ENCODE data around the gene ZNF385C. TPM values are rescaled to one million over a fixed set of nuclear protein-coding genes. Genes with fewer than 3 reads are reported as not detected.
"Not testable (repeated sequence)": the region's sequence is repeated elsewhere in the genome, so short reads cannot be mapped to it uniquely, and the experiment has no call there.

Gene ZNF385C
- total and polyA plus RNA-seq, 7 experiments from 2014 or later, result 0.15 to 0.45 (median 0.23) TPM; not detected in 3

GRCh38 chr17:42025191-42025579, 73.1 kb downstream of the ZNF385C start:
- ATAC-seq (no peak), DNase-seq (no peak)
- Mint-ChIP-seq H3K4me3 (no peak overlapping the region), H3K36me3 (peaks cover 0 to 9% (median 7%) of the 10 kb centered on the region in 5 donors), H3K9me3 (no peaks in the 10 kb centered on the region), H3K27ac (peak overlapping the region in 3 of 9 donors; percentile 18 to 75 (median 37)), H3K27me3 (peaks cover 0 to 8% (median 0%) of the 10 kb centered on the region in 5 donors), H3K4me1 (peaks cover 6 to 26% (median 24%) of the 10 kb centered on the region in 7 donors)
- H3K4me1 ChIP-seq (ENCODE audit: control insufficient read depth in 2 of 2, insufficient read depth in 2 of 2, low read length in 2 of 2), result peaks cover 9 to 11% of the 10 kb centered on the region in 2 donors
- H3K27ac ChIP-seq (ENCODE audit: low read depth, low read length), result no peak overlapping the region
- no peak overlapping the region for H3K4me3 ChIP-seq (ENCODE audit: low read length)
- H3K27me3 ChIP-seq (ENCODE audit: control insufficient read depth in 2 of 2, insufficient read depth in 2 of 2, low read length in 2 of 2), result no peaks in the 10 kb centered on the region
- intact Hi-C loops (cut with micrococcal nuclease), result loop anchor here (1.0 kb wide), 4 partner anchors 25 to 91 kb away; partner anchors contain the start of gene C17orf113 (in 1 of the 2)
- ChIA-PET CTCF (interaction anchor here (0.7 to 4.1 kb wide), 16 partner anchors 8 to 98 kb away, joined by 3 to 22 read pairs (median 6); partner anchors contain the start of genes CNP, DHX58, DNAJC7 and HSPB9), POLR2A (interaction anchor here (1.6 to 2.3 kb wide), 2 partner anchors 23 to 88 kb away, joined by 3 to 8 read pairs; partner anchors contain the start of gene DHX58)
- H3K9me3 ChIP-seq (ENCODE audit: control insufficient read depth in 2 of 3, low read length in 3 of 3), result no peaks in the 10 kb centered on the region
- peaks cover 0 to 23% (median 0%) of the 10 kb centered on the region in 3 experiments for H3K36me3 ChIP-seq (ENCODE audit: control insufficient read depth in 2 of 3, insufficient read depth in 3 of 3, low read length in 3 of 3)

GRCh38 chr17:42023524-42024349, 74.5 kb downstream of the ZNF385C start:
- H3K4me1 ChIP-seq (ENCODE audit: control insufficient read depth in 2 of 2, insufficient read depth in 2 of 2, low read length in 2 of 2), result peaks cover 9 to 15% of the 10 kb centered on the region in 2 donors

GRCh38 chr17:42020845-42021244, 77.4 kb downstream of the ZNF385C start:
- intact Hi-C loops (cut with micrococcal nuclease), result loop anchor here (1.0 to 2.0 kb wide), 3 partner anchors 100 to 160 kb away; partner anchors contain the start of genes KAT2A (in 1 of the 2) and KCNH4 (in 1 of the 2)
- ATAC-seq; H3K9me3 Mint-ChIP-seq; H3K9me3 ChIP-seq (ENCODE audit: control insufficient read depth in 2 of 3, low read length in 3 of 3); H3K27me3 Mint-ChIP-seq; H3K27me3 ChIP-seq (ENCODE audit: control insufficient read depth in 2 of 2, insufficient read depth in 2 of 2, low read length in 2 of 2); DNase-seq: not testable (repeated sequence)
- H3K4me1 Mint-ChIP-seq, result peaks cover 37 to 63% (median 51%) of the 10 kb centered on the region in 7 donors
- H3K4me3 ChIP-seq (ENCODE audit: low read length), result peak overlapping the region; percentile 85
- H3K4me3 Mint-ChIP-seq, result peak overlapping the region; percentile 91 to 100 (median 98)
- ChIA-PET POLR2A (interaction anchor here (0.6 to 7.6 kb wide), 11 partner anchors 8 to 1340 kb away, joined by 3 to 71 read pairs (median 4); partner anchors contain the start of genes CNP, DHX58 and KAT2A), CTCF (interaction anchor here (0.6 to 1.9 kb wide), 7 partner anchors 10 to 574 kb away, joined by 3 to 7 read pairs (median 4); no protein-coding TSS in a partner anchor)
- H3K36me3 Mint-ChIP-seq, result peaks cover 4 to 13% (median 7%) of the 10 kb centered on the region in 5 donors
- H3K36me3 ChIP-seq (ENCODE audit: control insufficient read depth in 2 of 3, insufficient read depth in 3 of 3, low read length in 3 of 3), result peaks cover 0 to 36% (median 0%) of the 10 kb centered on the region in 3 experiments
- H3K27ac ChIP-seq (ENCODE audit: low read depth, low read length), result peak overlapping the region; percentile 84
- peaks cover 23 to 30% of the 10 kb centered on the region in 2 donors for H3K4me1 ChIP-seq (ENCODE audit: control insufficient read depth in 2 of 2, insufficient read depth in 2 of 2, low read length in 2 of 2)
- H3K27ac Mint-ChIP-seq, result peak overlapping the region; percentile 23 to 90 (median 60)

More at GRCh38 chr17:42023524-42024349, 74.5 kb downstream of the ZNF385C start:
- peaks cover 0 to 26% (median 0%) of the 10 kb centered on the region in 3 experiments for H3K36me3 ChIP-seq (ENCODE audit: control insufficient read depth in 2 of 3, insufficient read depth in 3 of 3, low read length in 3 of 3)
- Mint-ChIP-seq H3K9me3 (no peaks in the 10 kb centered on the region), H3K36me3 (peaks cover 0 to 12% (median 7%) of the 10 kb centered on the region in 5 donors), H3K4me3 (no peak overlapping the region), H3K27ac (peak overlapping the region in 3 of 9 donors; percentile 16 to 38 (median 34)), H3K27me3 (peaks cover 0 to 7% (median 0%) of the 10 kb centered on the region in 5 donors), H3K4me1 (peaks cover 17 to 38% (median 32%) of the 10 kb centered on the region in 7 donors)
- intact Hi-C loops (cut with micrococcal nuclease), result no loop called here
- no peaks in the 10 kb centered on the region for H3K27me3 ChIP-seq (ENCODE audit: control insufficient read depth in 2 of 2, insufficient read depth in 2 of 2, low read length in 2 of 2)
- DNase-seq (no peak), ATAC-seq (no peak)
- ChIA-PET POLR2A (interaction anchor here (0.7 to 1.6 kb wide), 4 partner anchors 17 to 91 kb away, joined by 3 to 9 read pairs (median 5); partner anchors contain the start of gene DHX58), CTCF (interaction anchor here (0.7 to 4.1 kb wide), 13 partner anchors 10 to 172 kb away, joined by 3 to 22 read pairs (median 4); partner anchors contain the start of genes DHX58 and KAT2A)
- H3K9me3 ChIP-seq (ENCODE audit: control insufficient read depth in 2 of 3, low read length in 3 of 3), result no peaks in the 10 kb centered on the region
- no peak overlapping the region for H3K4me3 ChIP-seq (ENCODE audit: low read length)
- no peak overlapping the region for H3K27ac ChIP-seq (ENCODE audit: low read depth, low read length)

- no peaks in the 10 kb centered on the region for H3K27me3 ChIP-seq (ENCODE audit: control insufficient read depth in 2 of 2, insufficient read depth in 2 of 2, low read length in 2 of 2)
- Mint-ChIP-seq H3K4me1 (peaks cover 44 to 69% (median 56%) of the 10 kb centered on the region in 7 donors), H3K36me3 (peaks cover 1 to 12% (median 4%) of the 10 kb centered on the region in 5 donors), H3K27ac (peak within 1 kb of the TSS; percentile 77 to 99 (median 90)), H3K4me3 (peak within 1 kb of the TSS; percentile 91 to 100 (median 99)), H3K9me3 (peaks cover 0 to 2% (median 0%) of the 10 kb centered on the region in 11 donors), H3K27me3 (no peaks in the 10 kb centered on the region)
- CTCF ChIA-PET, result interaction anchor here (0.5 to 1.9 kb wide), 13 partner anchors 11 to 575 kb away, joined by 3 to 7 read pairs (median 3); partner anchors contain the start of genes ACLY and CNP
- H3K4me3 ChIP-seq (ENCODE audit: low read length), result peak within 1 kb of the TSS; percentile 85
- H3K9me3 ChIP-seq (ENCODE audit: control insufficient read depth in 2 of 3, low read length in 3 of 3), result no peaks in the 10 kb centered on the region
- peak within 1 kb of the TSS; percentile 84 for H3K27ac ChIP-seq (ENCODE audit: low read depth, low read length)
- DNase-seq (peak; percentile 83 to 97 (median 89)), ATAC-seq (peak; percentile 88)
- peaks cover 0 to 36% (median 0%) of the 10 kb centered on the region in 3 experiments for H3K36me3 ChIP-seq (ENCODE audit: control insufficient read depth in 2 of 3, insufficient read depth in 3 of 3, low read length in 3 of 3)
- intact Hi-C loops (cut with micrococcal nuclease), result loop anchor here (1.0 to 10.0 kb wide), 9 partner anchors 102 to 1368 kb away; partner anchors contain the start of genes KCNH4 (in 2 of the 2), BECN1 (in 1 of the 2), KAT2A (in 1 of the 2) and KLHL11 (in 1 of the 2)
- H3K4me1 ChIP-seq (ENCODE audit: control insufficient read depth in 2 of 2, insufficient read depth in 2 of 2, low read length in 2 of 2), result peaks cover 32 to 37% of the 10 kb centered on the region in 2 donors
- POLR2A ChIA-PET, result interaction anchor here (0.7 to 7.6 kb wide), 14 partner anchors 9 to 1341 kb away, joined by 3 to 71 read pairs (median 4); partner anchors contain the start of genes CNP, DHX58, EIF1 and KAT2A
Measured at GRCh38 chr17:42019509-42020404, 78.5 kb downstream of the ZNF385C start, which contains the start of gene NKIRAS2. Gene NKIRAS2 (plus strand): TSS chr17:42020090. CDS start chr17:42021578, 1,488 bp downstream.

GRCh38 chr17:42018988-42019387, 79.3 kb downstream of the ZNF385C start:
- no peaks in the 10 kb centered on the region for H3K9me3 ChIP-seq (ENCODE audit: control insufficient read depth in 2 of 3, low read length in 3 of 3)
- intact Hi-C loops (cut with micrococcal nuclease), result loop anchor here (5.0 to 10.0 kb wide), 6 partner anchors 152 to 1368 kb away; partner anchors contain the start of genes BECN1 (in 1 of the 2), KCNH4 (in 1 of the 2) and KLHL11 (in 1 of the 2)

More at GRCh38 chr17:42018988-42019387, 79.3 kb downstream of the ZNF385C start:
- H3K4me1 ChIP-seq (ENCODE audit: control insufficient read depth in 2 of 2, insufficient read depth in 2 of 2, low read length in 2 of 2), result peaks cover 36 to 37% of the 10 kb centered on the region in 2 donors
- H3K27ac Mint-ChIP-seq, result peak overlapping the region in 6 of 9 donors; percentile 19 to 99 (median 88)
- peaks cover 43 to 67% (median 54%) of the 10 kb centered on the region in 7 donors for H3K4me1 Mint-ChIP-seq
- no peaks in the 10 kb centered on the region for H3K27me3 ChIP-seq (ENCODE audit: control insufficient read depth in 2 of 2, insufficient read depth in 2 of 2, low read length in 2 of 2)
- H3K4me3 Mint-ChIP-seq, result peak overlapping the region; percentile 37 to 100 (median 99)
- CTCF ChIA-PET, result interaction anchor here (0.5 to 3.5 kb wide), 6 partner anchors 7 to 269 kb away, joined by 3 to 22 read pairs (median 4); partner anchors contain the start of gene CNP
- DNase-seq, result no peak
- H3K4me3 ChIP-seq (ENCODE audit: low read length), result no peak overlapping the region
- ATAC-seq, result no peak
- H3K36me3 ChIP-seq (ENCODE audit: control insufficient read depth in 2 of 3, insufficient read depth in 3 of 3, low read length in 3 of 3), result peaks cover 0 to 32% (median 0%) of the 10 kb centered on the region in 3 experiments
- POLR2A ChIA-PET, result interaction anchor here (0.5 to 7.6 kb wide), 10 partner anchors 23 to 1417 kb away, joined by 3 to 71 read pairs (median 8); partner anchors contain the start of genes CNP, DHX58, EIF1 and KAT2A
- H3K36me3 Mint-ChIP-seq, result peaks cover 0 to 10% (median 4%) of the 10 kb centered on the region in 5 donors
- H3K9me3 Mint-ChIP-seq, result peaks cover 0 to 2% (median 0%) of the 10 kb centered on the region in 11 donors
- no peaks in the 10 kb centered on the region for H3K27me3 Mint-ChIP-seq
- H3K27ac ChIP-seq (ENCODE audit: low read depth, low read length), result no peak overlapping the region

Measured in naive thymus-derived CD4-positive, alpha-beta T cell (primary cell).